GM19395 (cell line): ENCODE measurements around the gene PRKCE.
A peak's percentile ranks its signal among the peaks of the same experiment; 100 is the strongest.

ENCODE experiments used
- ATAC-seq: cut with Tn5 transposase; IDR thresholded peaks from one replicate; pipeline ENCODE4 v1.9.1; 2021; ENCODE audit warnings: mild to moderate bottlenecking, moderate library complexity; ENCODE audit not compliant: unreplicated experiment

PRKCE gene

GRCh38 chr2:45799679-45800381 is 148.4 kb downstream of the PRKCE start:
- ATAC-seq, result no peak

GRCh38 chr2:45802499-45803138 is 151.1 kb downstream of the PRKCE start:
- no peak for ATAC-seq

- ATAC-seq, result no peak
These were observed 153.7 kb downstream of the PRKCE start for GRCh38 chr2:45804987-45805755.

GRCh38 chr2:45806563-45807358 is 155.3 kb downstream of the PRKCE start:
- ATAC-seq, result peak; percentile 61

GRCh38 chr2:45808294-45808800 is 156.9 kb downstream of the PRKCE start:
- ATAC-seq, result no peak

- no peak for ATAC-seq
These were observed 157.7 kb downstream of the PRKCE start for GRCh38 chr2:45809205-45809604.

- no peak for ATAC-seq
These were observed 160.6 kb downstream of the PRKCE start for GRCh38 chr2:45812011-45812500.

GRCh38 chr2:45813003-45813941 is 161.8 kb downstream of the PRKCE start:
- no peak for ATAC-seq

GRCh38 chr2:45814488-45814887 is 163.0 kb downstream of the PRKCE start:
- ATAC-seq, result no peak

- no peak for ATAC-seq
These were observed 163.6 kb downstream of the PRKCE start for GRCh38 chr2:45814951-45815621.

- no peak for ATAC-seq
These were observed 164.8 kb downstream of the PRKCE start for GRCh38 chr2:45816272-45816671.

- no peak for ATAC-seq
These were observed 167.1 kb downstream of the PRKCE start for GRCh38 chr2:45818591-45818990.

- no peak for ATAC-seq
These were observed 168.6 kb downstream of the PRKCE start for GRCh38 chr2:45820048-45820447.

GRCh38 chr2:45821558-45822271 is 170.2 kb downstream of the PRKCE start:
- ATAC-seq, result no peak

GRCh38 chr2:45822272-45822630 is 170.8 kb downstream of the PRKCE start:
- no peak for ATAC-seq

- ATAC-seq, result no peak
These were observed 172.3 kb downstream of the PRKCE start for GRCh38 chr2:45823723-45824206.

- no peak for ATAC-seq
These were observed 173.7 kb downstream of the PRKCE start for GRCh38 chr2:45825001-45825651.

GRCh38 chr2:45826460-45826859 is 175.0 kb downstream of the PRKCE start:
- no peak for ATAC-seq
